PC-3 (cell line): Measurements from ENCODE around the gene TMEM191C.
"Not testable (repeated sequence)": the region's sequence is repeated elsewhere in the genome, so short reads cannot be mapped to it uniquely, and the experiment has no call there.

Source experiments
- EZH2 ChIP-seq: fragments of 300-600 bp; sonication (generic); IDR thresholded peaks from one replicate; pipeline ENCODE4 v1.6.1; 2017; ENCODE audit warnings: antibody characterized with exemption, mild to moderate bottlenecking, low read length; ENCODE audit not compliant: unreplicated experiment
- TF ChIP-seq, protein P1 (sequence below): fragments of 300-600 bp; sonication (generic); conservative IDR thresholded peaks from 2 replicates; pipeline ENCODE4 v1.5.1; 2017; ENCODE audit warnings: antibody characterized with exemption, low read depth, mild to moderate bottlenecking, low read length

DNA sequence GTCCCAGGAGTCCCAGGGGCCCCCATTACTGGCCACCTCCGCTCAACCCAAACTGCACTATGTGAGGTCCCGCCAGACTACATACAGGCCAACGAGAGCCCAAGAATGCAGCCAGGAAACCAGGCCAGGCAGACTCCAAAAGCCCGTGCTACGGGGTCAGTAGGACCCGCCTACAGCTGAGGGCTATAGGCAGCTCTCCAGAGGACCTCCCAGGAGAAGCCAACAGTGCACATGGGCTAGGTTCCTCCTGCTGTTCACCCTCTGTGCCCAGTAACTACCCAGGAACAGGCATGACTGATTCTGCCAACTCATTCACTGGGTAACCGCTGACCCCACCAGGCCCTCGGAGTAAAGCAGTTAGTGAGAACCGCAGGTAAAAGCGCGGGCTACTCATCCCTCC is 44.8 kb downstream of the TMEM191C start:
- TF ChIP-seq, protein P1, sequence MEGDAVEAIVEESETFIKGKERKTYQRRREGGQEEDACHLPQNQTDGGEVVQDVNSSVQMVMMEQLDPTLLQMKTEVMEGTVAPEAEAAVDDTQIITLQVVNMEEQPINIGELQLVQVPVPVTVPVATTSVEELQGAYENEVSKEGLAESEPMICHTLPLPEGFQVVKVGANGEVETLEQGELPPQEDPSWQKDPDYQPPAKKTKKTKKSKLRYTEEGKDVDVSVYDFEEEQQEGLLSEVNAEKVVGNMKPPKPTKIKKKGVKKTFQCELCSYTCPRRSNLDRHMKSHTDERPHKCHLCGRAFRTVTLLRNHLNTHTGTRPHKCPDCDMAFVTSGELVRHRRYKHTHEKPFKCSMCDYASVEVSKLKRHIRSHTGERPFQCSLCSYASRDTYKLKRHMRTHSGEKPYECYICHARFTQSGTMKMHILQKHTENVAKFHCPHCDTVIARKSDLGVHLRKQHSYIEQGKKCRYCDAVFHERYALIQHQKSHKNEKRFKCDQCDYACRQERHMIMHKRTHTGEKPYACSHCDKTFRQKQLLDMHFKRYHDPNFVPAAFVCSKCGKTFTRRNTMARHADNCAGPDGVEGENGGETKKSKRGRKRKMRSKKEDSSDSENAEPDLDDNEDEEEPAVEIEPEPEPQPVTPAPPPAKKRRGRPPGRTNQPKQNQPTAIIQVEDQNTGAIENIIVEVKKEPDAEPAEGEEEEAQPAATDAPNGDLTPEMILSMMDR: not testable (repeated sequence)
- not testable (repeated sequence) for TF ChIP-seq EZH2
